ENCODE measurements around the gene SYT17.

DNA sequence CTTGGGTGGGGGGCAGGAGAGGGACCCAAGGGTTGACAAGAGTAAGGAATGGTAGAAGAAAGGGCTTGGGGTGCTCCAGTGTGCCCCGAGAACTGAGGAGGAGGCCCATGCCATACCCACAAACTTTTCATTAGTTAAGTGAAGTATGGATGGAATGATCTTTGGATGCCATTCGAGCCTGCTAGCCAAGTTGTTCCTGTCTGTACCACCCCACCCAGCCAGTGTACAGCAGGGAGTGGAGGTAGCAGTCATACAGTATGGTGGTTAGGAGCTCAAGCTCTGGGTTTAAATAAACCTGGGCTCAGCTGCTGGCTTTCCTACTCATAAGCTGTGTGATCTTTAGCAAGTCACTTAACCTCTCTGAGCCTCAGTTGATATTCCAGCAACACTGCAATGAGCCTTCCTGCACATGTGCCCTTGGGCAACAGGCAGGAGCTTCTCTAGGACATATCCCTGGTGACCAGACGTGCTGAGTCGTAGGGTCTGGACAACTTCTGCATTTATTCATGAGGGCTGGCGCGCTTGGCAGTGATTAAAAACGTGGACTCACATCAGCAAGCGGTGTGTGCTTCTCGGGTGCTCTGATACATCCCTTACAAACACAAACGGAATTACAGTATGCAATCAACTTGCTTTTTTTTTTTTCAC lies 31.4 kb upstream of the SYT17 start:
- no peak for TF ChIP-seq ZFP3 (CRISPR knock-in tag; IDR thresholded peaks at IDR 0.05)
- no peak for TF ChIP-seq ISL1 (CRISPR knock-in tag; IDR thresholded peaks at IDR 0.05)
- TF ChIP-seq CSDC2 (CRISPR knock-in tag; IDR thresholded peaks at IDR 0.05) = no peak
- TF ChIP-seq ZFP30 (CRISPR knock-in tag; IDR thresholded peaks at IDR 0.05) = no peak
- no peak for TF ChIP-seq ZNF70 (CRISPR knock-in tag; IDR thresholded peaks at IDR 0.05)
- TF ChIP-seq, protein P1, sequence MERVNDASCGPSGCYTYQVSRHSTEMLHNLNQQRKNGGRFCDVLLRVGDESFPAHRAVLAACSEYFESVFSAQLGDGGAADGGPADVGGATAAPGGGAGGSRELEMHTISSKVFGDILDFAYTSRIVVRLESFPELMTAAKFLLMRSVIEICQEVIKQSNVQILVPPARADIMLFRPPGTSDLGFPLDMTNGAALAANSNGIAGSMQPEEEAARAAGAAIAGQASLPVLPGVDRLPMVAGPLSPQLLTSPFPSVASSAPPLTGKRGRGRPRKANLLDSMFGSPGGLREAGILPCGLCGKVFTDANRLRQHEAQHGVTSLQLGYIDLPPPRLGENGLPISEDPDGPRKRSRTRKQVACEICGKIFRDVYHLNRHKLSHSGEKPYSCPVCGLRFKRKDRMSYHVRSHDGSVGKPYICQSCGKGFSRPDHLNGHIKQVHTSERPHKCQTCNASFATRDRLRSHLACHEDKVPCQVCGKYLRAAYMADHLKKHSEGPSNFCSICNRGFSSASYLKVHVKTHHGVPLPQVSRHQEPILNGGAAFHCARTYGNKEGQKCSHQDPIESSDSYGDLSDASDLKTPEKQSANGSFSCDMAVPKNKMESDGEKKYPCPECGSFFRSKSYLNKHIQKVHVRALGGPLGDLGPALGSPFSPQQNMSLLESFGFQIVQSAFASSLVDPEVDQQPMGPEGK (CRISPR knock-in tag; IDR thresholded peaks at IDR 0.05; ENCODE audit: borderline replicate concordance) = no peak
- no peak for TF ChIP-seq CREB5 (CRISPR knock-in tag; IDR thresholded peaks at IDR 0.05; ENCODE audit: low read depth)
- no peak for TF ChIP-seq ARNTL (CRISPR knock-in tag; IDR thresholded peaks at IDR 0.05; ENCODE audit: borderline replicate concordance, low read depth)
- no peak for TF ChIP-seq BACH2 (CRISPR knock-in tag; IDR thresholded peaks at IDR 0.05; ENCODE audit: borderline replicate concordance)
- no peak for TF ChIP-seq RARB (CRISPR knock-in tag; IDR thresholded peaks at IDR 0.05)
- no peak for TF ChIP-seq GLIS3 (CRISPR knock-in tag; IDR thresholded peaks at IDR 0.05)
- no peak for TF ChIP-seq ZC3H10 (CRISPR knock-in tag; IDR thresholded peaks at IDR 0.05)
- TF ChIP-seq, protein P2, sequence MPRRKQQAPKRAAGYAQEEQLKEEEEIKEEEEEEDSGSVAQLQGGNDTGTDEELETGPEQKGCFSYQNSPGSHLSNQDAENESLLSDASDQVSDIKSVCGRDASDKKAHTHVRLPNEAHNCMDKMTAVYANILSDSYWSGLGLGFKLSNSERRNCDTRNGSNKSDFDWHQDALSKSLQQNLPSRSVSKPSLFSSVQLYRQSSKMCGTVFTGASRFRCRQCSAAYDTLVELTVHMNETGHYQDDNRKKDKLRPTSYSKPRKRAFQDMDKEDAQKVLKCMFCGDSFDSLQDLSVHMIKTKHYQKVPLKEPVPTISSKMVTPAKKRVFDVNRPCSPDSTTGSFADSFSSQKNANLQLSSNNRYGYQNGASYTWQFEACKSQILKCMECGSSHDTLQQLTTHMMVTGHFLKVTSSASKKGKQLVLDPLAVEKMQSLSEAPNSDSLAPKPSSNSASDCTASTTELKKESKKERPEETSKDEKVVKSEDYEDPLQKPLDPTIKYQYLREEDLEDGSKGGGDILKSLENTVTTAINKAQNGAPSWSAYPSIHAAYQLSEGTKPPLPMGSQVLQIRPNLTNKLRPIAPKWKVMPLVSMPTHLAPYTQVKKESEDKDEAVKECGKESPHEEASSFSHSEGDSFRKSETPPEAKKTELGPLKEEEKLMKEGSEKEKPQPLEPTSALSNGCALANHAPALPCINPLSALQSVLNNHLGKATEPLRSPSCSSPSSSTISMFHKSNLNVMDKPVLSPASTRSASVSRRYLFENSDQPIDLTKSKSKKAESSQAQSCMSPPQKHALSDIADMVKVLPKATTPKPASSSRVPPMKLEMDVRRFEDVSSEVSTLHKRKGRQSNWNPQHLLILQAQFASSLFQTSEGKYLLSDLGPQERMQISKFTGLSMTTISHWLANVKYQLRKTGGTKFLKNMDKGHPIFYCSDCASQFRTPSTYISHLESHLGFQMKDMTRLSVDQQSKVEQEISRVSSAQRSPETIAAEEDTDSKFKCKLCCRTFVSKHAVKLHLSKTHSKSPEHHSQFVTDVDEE (CRISPR knock-in tag; IDR thresholded peaks at IDR 0.05) = no peak
